NCI-H460 (cell line): Measurements from ENCODE around the gene TNS3. TPM values are rescaled to one million over a fixed set of nuclear protein-coding genes. Genes with fewer than 3 reads are reported as not detected.
"Not testable (repeated sequence)": the region's sequence is repeated elsewhere in the genome, so short reads cannot be mapped to it uniquely, and the experiment has no call there.

Source experiments
- DNase-seq: peaks from one replicate; pipeline ENCODE4 v3.0.0-alpha.2; 2016; ENCODE audit warnings: low read depth; ENCODE audit errors: extremely low read depth
- total RNA-seq: library from RNA; depleted of rRNA; stranded (reverse); fragments of >200 nt; shearing (Covaris generic); gene quantifications from 2 replicates; pipeline ENCODE4 v1.2.3, GENCODE V29; 2014

The TNS3 gene
- total RNA-seq, 1 experiment from 2014 or later, result 20.0 TPM

- DNase-seq, result no peak
Measured at GRCh38 chr7:47477191-47478016, 104.5 kb downstream of the TNS3 start.

DNA sequence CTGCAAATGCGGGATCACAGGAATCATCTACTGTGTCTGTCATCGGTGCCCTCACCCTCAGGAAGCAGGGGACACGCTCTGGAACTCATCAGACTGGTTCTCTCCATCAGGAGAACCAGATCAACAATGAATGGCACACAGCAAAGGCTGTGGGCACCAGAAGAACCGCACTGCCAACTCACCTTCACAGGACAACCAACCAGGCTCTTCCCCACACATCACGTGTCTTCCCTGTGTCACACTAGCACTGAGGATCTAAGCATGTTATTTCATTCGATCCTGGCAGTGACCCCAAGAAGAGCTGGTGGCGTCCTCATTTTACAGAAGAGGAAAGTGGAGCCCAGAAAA lies 106.1 kb downstream of the TNS3 start:
- no peak for DNase-seq

DNA sequence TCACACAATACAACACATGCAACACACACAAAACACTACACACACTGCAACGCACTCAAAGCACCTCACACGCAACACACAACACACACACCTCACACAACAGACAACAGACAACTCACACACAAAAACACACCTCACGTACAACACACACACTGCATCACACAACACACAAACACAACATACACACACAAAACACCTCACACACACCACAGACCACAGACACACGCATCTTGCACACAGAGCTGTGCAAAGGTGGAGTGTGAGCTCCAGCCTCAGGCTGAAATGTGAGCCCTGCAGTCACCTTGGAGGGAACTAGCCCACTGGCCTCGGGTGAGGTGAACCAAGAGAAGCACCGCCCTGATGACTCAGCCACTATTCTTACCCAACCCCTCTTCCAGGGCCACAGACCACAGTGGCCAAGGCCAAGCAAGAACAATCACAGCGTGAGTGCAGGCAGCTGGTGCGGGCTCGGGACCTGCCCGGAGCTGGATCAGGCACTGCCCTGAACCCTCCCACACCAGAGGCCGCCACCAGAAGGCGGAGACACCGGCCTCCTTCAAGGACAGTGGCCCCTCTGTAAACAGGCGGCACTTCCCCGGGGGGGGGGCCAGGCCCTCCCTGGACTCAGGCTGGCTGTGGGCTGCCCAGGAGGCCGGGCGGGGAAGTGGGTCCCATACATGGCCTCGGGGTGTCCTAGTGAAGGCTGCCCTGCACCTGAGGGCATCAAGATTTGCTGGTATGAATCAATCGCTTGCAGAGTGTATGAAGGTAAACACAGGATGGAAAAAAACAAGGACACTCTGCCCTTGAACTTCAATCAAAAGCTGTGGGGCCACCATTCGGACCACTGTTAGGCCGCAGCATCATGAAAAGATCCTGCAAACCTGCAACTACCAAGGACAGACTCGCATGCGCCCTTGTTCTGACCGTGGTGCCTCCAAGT lies 106.7 kb downstream of the TNS3 start:
- peak; percentile 85 for DNase-seq

DNA sequence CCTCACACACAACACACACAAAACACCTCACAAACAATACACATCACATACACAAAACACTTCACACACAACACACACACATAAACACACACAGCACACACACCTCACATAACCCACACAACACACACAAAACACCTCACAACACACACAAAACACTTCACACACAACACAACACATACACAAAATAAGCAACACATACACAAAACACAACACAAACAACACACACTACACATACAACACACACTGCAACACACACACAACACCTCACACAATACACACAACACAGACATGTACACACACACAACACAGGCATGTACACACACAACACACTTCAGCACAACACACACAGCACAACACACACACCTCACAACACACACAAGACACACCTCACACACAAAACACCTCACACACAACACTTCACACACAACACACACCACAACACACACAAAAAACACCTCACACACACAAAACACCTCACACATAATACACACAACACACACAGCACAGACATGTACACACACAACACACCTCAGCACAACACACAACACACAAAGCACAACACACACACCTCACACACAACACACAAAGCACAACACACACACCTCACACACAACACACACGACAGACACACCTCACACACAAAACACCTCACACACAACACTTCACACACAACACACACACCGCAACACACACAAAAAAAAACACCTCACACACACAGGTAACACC lies 107.5 kb downstream of the TNS3 start:
- DNase-seq, result no peak

DNA sequence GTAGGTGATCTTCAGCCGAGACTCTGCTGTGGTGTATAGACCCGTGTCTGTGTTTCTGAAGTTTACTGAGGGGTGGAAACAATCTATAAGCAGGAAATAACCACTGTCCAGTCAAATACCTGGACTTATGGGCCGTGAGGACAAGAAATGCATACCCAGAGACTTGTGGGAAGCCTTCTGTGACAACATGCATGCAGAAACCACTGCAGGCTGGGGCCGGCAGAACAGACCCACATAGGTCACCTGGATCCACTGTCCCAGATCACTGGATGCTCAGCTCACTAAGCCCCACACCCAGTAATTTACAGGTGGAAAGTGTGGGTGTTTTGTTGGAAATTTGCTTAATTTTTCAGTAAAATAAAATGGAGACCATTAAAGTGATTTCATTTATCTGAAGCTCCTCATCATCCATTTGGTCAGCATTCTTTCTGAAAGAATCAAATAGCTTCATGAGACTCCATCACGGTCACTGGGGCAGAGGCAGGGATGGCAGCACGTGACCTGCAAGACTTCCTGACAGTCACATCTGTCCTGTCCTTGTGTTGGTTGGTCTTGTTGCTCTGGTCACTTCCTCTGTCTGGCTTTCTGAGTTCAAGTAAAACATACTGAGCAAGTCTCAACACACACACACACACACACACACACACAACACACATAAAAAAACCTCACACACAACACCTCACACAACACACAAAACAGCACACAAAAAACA lies 108.3 kb downstream of the TNS3 start:
- no peak for DNase-seq

- DNase-seq, result no peak
Measured at GRCh38 chr7:47472444-47473157, 109.3 kb downstream of the TNS3 start.

DNA sequence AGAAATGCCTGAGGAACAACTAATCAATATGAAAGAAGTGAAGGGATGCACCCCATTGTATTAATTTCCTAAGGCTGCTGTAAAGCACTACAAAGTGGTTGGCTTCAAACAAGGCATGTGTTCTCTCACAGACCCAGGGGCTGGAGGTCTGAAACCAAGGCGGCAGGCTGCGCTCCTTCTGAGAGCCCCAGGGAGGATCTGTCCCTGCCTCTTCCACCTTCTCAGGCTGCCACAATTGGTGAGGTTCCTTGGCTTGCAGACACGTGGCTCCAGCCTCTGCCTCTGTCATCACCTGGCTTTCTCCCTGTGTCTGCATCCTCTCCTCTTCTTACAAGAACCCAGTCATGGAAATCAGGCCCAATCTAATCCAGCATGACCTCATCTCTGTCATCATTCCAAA lies 110.1 kb downstream of the TNS3 start:
- DNase-seq, result no peak

GRCh38 chr7:47471358-47471703 lies 110.6 kb downstream of the TNS3 start:
- no peak for DNase-seq

- DNase-seq, result no peak
Measured at GRCh38 chr7:47470567-47471357, 111.1 kb downstream of the TNS3 start.

GRCh38 chr7:47469846-47470245 lies 112.1 kb downstream of the TNS3 start:
- DNase-seq, result not testable (repeated sequence)

DNA sequence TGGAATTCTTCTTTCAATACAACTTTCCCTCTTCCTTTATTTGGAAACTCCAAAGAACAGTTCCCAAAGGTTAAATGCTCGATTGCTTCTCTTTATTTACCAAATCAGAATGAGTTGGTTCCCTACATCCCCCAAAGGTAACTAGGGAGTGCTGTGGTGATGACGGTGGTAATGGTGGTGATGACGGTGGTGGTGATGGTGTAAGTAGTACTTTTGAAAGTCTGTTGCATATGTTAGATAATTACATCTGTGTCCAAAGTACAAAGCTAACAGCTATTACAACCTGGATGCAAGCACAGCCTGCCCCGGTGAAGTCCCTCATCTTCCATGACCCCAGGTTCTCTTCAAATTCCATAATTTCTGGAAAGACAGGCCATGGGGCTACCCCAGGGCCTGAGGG lies 115.1 kb downstream of the TNS3 start:
- DNase-seq, result no peak

DNA sequence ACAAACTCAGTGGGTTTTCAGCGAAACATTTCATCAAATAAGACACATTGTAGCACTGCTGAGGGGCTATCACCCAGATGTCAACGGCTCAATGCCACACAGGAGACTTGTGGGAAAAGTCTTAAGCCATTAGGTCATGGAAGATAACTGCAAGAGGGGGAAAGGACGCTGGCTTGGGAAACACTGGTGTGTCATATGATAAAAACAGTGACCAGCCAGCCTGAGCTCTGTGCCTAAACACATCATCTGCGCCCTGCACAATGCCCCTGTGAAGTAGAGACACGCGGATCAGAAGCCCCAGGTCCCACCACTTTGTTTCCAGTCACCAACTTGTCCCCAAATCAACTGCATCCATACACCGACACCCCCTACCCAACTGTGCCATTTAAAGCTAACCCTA lies 116.7 kb downstream of the TNS3 start:
- DNase-seq, result no peak

DNA sequence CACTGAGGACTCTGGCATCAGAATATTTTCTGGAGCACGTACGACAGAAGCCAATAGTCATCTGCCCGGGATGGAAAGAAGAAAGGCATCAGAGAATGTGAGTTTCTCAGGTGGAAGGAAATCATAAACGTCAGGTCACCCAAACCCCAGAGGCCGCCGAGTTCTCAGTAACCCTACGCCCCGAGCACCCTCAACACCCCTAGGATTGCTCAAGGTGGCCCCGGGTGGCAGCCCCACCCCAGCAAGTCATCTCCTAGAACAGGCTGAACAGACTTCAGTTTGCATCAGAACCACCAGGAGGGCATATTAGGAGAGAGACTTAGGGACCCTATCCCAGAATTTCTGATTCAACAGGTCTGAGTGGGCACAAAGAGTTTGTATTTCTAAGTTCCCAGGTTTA lies 117.6 kb downstream of the TNS3 start:
- no peak for DNase-seq

- DNase-seq, result no peak
Measured at GRCh38 chr7:47461746-47462145, 120.2 kb downstream of the TNS3 start.

- DNase-seq, result no peak
Measured at GRCh38 chr7:47461161-47461560, 120.8 kb downstream of the TNS3 start.

DNA sequence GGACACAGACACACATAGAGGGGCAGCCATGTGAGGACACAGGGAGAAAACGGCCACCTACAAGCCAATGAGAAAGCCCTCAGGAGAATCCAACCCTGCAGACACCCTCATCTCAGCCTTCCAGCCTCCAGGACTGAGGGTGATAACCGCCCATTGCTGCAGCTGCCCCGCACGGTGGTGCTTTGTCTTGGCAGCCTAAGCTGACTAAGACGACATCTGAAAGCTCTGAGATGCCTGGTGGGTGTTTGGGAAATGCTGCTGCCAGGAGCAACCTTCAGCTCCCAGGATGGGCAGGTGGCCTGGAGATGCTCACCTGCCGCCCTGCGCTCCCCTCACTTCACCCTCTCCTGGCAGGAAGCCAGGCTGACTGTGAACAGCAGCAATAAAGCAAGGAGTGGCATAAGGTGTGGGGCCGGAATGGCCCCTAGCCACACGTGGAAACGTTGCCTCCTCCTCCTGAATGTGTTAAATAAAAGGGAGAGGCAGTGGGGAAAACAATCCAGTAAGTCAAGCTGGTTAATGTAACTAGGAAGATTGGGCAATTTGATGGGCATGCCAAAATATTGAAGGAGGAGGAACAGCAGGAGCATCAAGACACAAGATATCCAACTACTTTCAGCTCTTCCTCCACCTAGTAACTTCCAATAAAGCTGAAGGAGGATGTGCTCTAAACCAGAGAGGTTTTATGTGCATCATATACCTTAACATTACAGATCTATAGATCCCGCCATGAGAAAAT lies 121.5 kb downstream of the TNS3 start:
- DNase-seq, result no peak

- no peak for DNase-seq
Measured at GRCh38 chr7:47458486-47458885, 123.4 kb downstream of the TNS3 start.

DNA sequence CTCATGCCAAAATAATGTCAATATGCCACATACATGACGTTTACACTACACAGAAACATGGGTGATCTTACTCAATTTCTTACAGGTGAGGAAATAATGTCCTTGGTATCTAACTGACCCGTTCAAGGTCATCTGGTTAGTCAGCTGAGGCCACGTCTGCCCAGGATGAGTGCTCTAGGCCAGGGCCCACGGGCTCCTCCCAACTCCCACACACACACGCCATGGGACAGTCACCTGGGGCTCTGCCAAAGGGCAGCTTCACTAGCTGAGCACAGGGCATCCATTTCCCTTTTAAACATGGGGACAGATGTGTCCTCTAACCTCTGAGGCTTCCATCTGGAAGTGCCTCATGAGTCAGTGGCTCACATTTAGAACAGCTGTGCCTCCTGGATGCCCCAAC lies 123.9 kb downstream of the TNS3 start:
- no peak for DNase-seq
